DOHH2 (cell line): ENCODE measurements around the gene SOX30.

Experiments used
- CTCF ChIP-seq: fragments of 200-600 bp; sonication (generic); IDR thresholded peaks from one replicate; pipeline ENCODE4 v1.5.1; 2014; ENCODE audit warnings: antibody characterized with exemption, mild to moderate bottlenecking, low read depth, low read length; ENCODE audit not compliant: poor library complexity, severe bottlenecking
- EZH2phosphoT487 ChIP-seq: fragments of 200-600 bp; sonication (generic); IDR thresholded peaks from 2 replicates; pipeline ENCODE4 v1.6.1; 2017; ENCODE audit warnings: borderline replicate concordance, mild to moderate bottlenecking, antibody characterized with exemption, low read length, moderate library complexity, mixed read lengths

GRCh38 chr5:157610990-157611389 lies 41.2 kb downstream of the SOX30 start:
- no peak for TF ChIP-seq CTCF
- TF ChIP-seq EZH2phosphoT487, result no peak
